Heart right ventricle (tissue), 16 donors: Measurements from ENCODE around the gene ARID4B. TPM values are rescaled to one million over a fixed set of nuclear protein-coding genes. Genes with fewer than 3 reads are reported as not detected.

Experiments used
- ATAC-seq, 8 donors: fragments of 200-7000 bp; cut with Tn5 transposase; one replicate each; pipeline ENCODE4 v1.9.1; 2020; ENCODE audit warnings: mild to moderate bottlenecking in 8 of 8, moderate library complexity in 8 of 8, moderate number of reproducible peaks in 1 of 8
- DNase-seq, 2 donors: peaks; one replicate each; pipeline ENCODE4 v3.0.0-alpha.2; 2020
- H3K27ac ChIP-seq, 10 donors: fragments of 200-600 bp; sonication (generic) in 2 of 10; one replicate each; pipeline versions ENCODE4 v1.5.0 to v1.8.0; 2020 to 2022; ENCODE audit warnings: mild to moderate bottlenecking in 3 of 10
- H3K27me3 ChIP-seq, 7 donors: fragments of 200-600 bp; one replicate each; pipeline ENCODE4 v1.8.0; 2021 to 2022; ENCODE audit warnings: mild to moderate bottlenecking in 2 of 7
- H3K36me3 ChIP-seq, 9 donors: fragments of 200-600 bp; sonication (generic) in 1 of 9; one replicate each; pipeline versions ENCODE4 v1.5.0 to v1.8.0; 2020 to 2022; ENCODE audit warnings: mild to moderate bottlenecking in 2 of 9
- H3K4me1 ChIP-seq, 9 donors: fragments of 200-600 bp; sonication (generic) in 1 of 9; one replicate each; pipeline versions ENCODE4 v1.5.0 to v1.8.0; 2020 to 2022; ENCODE audit warnings: mild to moderate bottlenecking in 4 of 9
- H3K4me3 ChIP-seq, 10 donors: fragments of 200-600 bp; sonication (generic) in 2 of 10; one replicate each; pipeline versions ENCODE4 v1.5.0 to v1.8.0; 2020 to 2022; ENCODE audit warnings: mild to moderate bottlenecking in 7 of 10, moderate library complexity in 2 of 10
- H3K9me3 ChIP-seq, 11 donors: fragments of 200-600 bp in 10 of 11; sonication (generic) in 2 of 11; one replicate each; pipeline versions ENCODE4 v1.5.0 to v1.8.0; 2013 to 2022; ENCODE audit warnings: mild to moderate bottlenecking in 2 of 11, control low read depth in 1 of 11, moderate library complexity in 1 of 11
- WGBS, 2 donors: extraction: QIAGEN DNeasy Blood & Tissue Kit; methylation state at CpG; one replicate each; pipeline ENCODE4 v1.1.7; 2013; ENCODE audit warnings: inconsistent platforms in 1 of 2; 5-methylcytosine and 5-hydroxymethylcytosine counted together
- intact Hi-C, 10 donors: fragments of 100-400 bp; cut with DNase I; formaldehyde crosslinking; loops; one replicate each; pipeline versions ENCODE4 v1.11.1 to v1.14.2; 2022
- polyA plus RNA-seq, 2 donors: library from polyadenylated mRNA; stranded (reverse); fragments of 200-250 nt; gene quantifications; one replicate each; pipeline ENCODE4 v1.2.3, GENCODE V29; 2013
- total RNA-seq, 10 donors: library from RNA; stranded (reverse); fragmentation: NEBNext Ultra II Directional in 3 of 10; extraction: Animal tissue kit (Norgen Biotek cat#: 25700) in 3 of 10; gene quantifications; one replicate each; pipeline versions ENCODE4 v1.2.1 to v1.2.4, GENCODE V29; 2021 to 2023
- TF ChIP-seq, protein P1 (sequence below), 9 donors: fragments of 200-600 bp; sonication (generic) in 2 of 9; IDR thresholded peaks; one replicate each; pipeline versions ENCODE4 v1.5.0 to v1.8.0; 2021 to 2022; ENCODE audit warnings: antibody characterized with exemption in 9 of 9, mild to moderate bottlenecking in 5 of 9, moderate library complexity in 1 of 9
- donor health status: Arrhythmogenic right ventricular cardiomyopathy.
- donor health status: ischemic (EF 13 %, LVEDD 7.1; RV severe dilation, severe dysfunction).
- donor health status: healthy with polysubstance abuse.
- donor health status: DM: no; HTN: yes; CAD: no.
- donor health status: DM: no; HTN: no; CAD: no.
- donor health status: ischemic (EF 25% LVEDD 6.9; RV normal size, moderate dysfunction).
- donor health status: ischemic (EF 25% LVEDD 5.7; RV mildly dilated, moderate dysfunction).
- donor health status: healthy.
- donor health status: DM: yes; HTN: yes; CAD: no.
- donor health status: Ischemic cardiomyopathy.
- donor health status: ischemic (EF 35%, LVEDD 5.7; RV mildly dilated, moderate dysfunction).
- donor health status: nonischemic (EF 11% LVEDD 7.7; RV severe dilation, severe dysfunction).
- donor health status: DM: yes; HTN: yes; CAD: no.
- donor health status: PGD.
- donor health status: ischemic (EF 29% LVEDD 5.4; RV normal size, mild dysfunction).
- donor health status: nonischemic (EF 23%, LVEDD 6.1; RV moderate dilation, normal function).

ARID4B gene
- total and polyA plus RNA-seq, 12 donors: 4.8 to 21.5 (median 15.5) TPM

DNA sequence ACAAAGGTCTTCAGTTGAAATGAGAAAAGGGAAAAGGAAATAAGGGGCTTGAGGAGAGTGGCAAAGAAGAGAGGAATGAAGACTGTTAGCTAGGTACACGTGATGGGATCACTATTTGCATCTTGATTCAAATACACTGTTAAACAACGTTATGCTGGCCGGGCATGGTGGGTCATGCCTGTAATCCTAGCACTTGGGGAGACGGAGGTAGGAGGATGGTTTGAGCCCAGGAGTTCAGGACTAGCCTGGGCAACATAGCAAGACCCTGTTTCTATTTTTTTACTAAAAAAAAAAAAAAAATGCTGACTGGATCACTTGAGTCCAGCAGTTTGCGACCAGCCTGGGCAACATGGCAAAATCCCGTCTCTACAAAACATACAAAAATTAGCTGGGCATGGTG, 169.3 kb downstream of the ARID4B start:
- no peak overlapping the region for H3K4me3 ChIP-seq
- H3K36me3 ChIP-seq: peaks cover 0 to 65% (median 19%) of the 10 kb centered on the region in 9 donors
- no peak overlapping the region for H3K27ac ChIP-seq
- H3K27me3 ChIP-seq: no peaks in the 10 kb centered on the region
- intact Hi-C loops: no loop called here
- DNase-seq (no peak), ATAC-seq (no peak)
- no peaks in the 10 kb centered on the region for H3K9me3 ChIP-seq
- TF ChIP-seq, protein P1, sequence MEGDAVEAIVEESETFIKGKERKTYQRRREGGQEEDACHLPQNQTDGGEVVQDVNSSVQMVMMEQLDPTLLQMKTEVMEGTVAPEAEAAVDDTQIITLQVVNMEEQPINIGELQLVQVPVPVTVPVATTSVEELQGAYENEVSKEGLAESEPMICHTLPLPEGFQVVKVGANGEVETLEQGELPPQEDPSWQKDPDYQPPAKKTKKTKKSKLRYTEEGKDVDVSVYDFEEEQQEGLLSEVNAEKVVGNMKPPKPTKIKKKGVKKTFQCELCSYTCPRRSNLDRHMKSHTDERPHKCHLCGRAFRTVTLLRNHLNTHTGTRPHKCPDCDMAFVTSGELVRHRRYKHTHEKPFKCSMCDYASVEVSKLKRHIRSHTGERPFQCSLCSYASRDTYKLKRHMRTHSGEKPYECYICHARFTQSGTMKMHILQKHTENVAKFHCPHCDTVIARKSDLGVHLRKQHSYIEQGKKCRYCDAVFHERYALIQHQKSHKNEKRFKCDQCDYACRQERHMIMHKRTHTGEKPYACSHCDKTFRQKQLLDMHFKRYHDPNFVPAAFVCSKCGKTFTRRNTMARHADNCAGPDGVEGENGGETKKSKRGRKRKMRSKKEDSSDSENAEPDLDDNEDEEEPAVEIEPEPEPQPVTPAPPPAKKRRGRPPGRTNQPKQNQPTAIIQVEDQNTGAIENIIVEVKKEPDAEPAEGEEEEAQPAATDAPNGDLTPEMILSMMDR (IDR thresholded peaks at IDR 0.05): no peak
- H3K4me1 ChIP-seq: peaks cover 3 to 39% (median 15%) of the 10 kb centered on the region in 9 donors
- WGBS, 2 donors: 95% methylated on average over 6 of the region's 6 CpGs

DNA sequence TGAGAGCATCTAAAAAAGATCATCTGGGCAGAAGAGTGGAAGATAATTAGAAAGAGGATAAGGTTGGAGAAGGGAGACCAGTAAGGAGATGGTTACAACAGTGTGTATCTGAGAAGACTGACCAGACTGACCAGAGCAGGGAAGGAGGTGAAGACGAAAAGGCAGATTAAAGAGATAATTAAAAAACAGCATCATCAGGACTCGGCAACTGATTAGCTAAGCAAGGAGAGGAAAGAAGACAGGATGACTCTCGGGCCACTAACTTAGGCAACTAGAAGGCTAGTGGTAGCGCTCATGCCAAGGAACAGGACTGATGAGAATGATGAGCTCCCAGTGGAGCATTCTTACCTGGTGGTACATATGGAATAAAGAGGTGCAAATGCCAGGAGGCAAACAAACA, 170.8 kb downstream of the ARID4B start:
- 92 to 98% methylated on average over 4 of the region's 4 CpGs for WGBS, 2 donors
- H3K27ac ChIP-seq: no peak overlapping the region
- H3K4me1 ChIP-seq: peaks cover 3 to 39% (median 15%) of the 10 kb centered on the region in 9 donors
- H3K4me3 ChIP-seq: no peak overlapping the region
- intact Hi-C loops: no loop called here
- DNase-seq (no peak), ATAC-seq (no peak)
- peaks cover 0 to 80% (median 25%) of the 10 kb centered on the region in 9 donors for H3K36me3 ChIP-seq
- no peaks in the 10 kb centered on the region for H3K27me3 ChIP-seq
- H3K9me3 ChIP-seq: no peaks in the 10 kb centered on the region
- TF ChIP-seq, protein P1 (IDR thresholded peaks at IDR 0.05): no peak

DNA sequence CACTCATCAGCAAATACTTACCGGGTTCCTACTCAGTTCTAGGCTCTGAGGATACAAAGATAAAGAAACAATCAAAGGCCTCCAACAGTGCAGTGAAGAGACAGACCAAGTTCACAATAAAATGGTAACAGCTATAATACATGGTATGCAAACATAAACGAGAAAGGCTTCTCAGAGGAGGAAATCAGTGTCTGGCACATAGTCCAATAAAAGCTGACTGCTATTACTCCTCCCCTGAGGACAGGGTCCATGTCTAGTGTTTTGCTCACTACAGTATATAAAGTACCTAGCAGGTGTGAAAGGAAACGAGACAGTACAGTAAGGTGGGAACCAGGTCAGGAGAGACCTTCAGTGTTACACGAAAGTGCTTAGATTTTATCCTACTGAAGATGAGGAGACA, 171.2 kb downstream of the ARID4B start:
- Histone ChIP-seq H3K27me3 (no peaks in the 10 kb centered on the region), H3K4me1 (peaks cover 3 to 35% (median 14%) of the 10 kb centered on the region in 9 donors), H3K9me3 (no peaks in the 10 kb centered on the region), H3K36me3 (peaks cover 0 to 84% (median 30%) of the 10 kb centered on the region in 9 donors), H3K4me3 (no peak overlapping the region), H3K27ac (no peak overlapping the region)
- TF ChIP-seq, protein P1 (IDR thresholded peaks at IDR 0.05): no peak
- DNase-seq (no peak), ATAC-seq (no peak)
- WGBS, 2 donors: 87 to 90% methylated on average over 4 of the region's 4 CpGs
- intact Hi-C loops: no loop called here

DNA sequence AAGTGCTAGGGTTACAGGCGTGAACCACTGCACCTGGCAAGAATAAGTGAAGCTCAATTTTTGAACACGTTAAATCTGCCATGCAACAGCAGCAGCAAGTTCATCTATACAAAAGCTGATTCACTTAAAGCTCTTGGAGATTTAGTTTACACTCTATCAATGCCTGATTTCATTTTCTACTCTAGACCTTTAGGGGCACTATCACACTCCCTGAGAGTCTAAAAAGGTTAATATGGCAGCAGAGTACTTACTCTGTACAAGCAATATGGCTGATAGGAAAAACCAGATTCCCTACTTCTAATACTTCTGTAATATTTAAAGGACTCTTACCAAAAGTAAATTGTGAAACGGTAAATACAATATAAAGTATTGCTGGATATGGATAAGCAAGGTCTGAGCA, 171.7 kb downstream of the ARID4B start:
- intact Hi-C loops: no loop called here
- H3K9me3 ChIP-seq: no peaks in the 10 kb centered on the region

More for the DNA sequence above, 171.7 kb downstream of the ARID4B start:
- ATAC-seq (no peak), DNase-seq (no peak)
- Histone ChIP-seq H3K27me3 (no peaks in the 10 kb centered on the region), H3K4me3 (no peak overlapping the region), H3K4me1 (peaks cover 3 to 33% (median 14%) of the 10 kb centered on the region in 9 donors), H3K27ac (no peak overlapping the region), H3K36me3 (peaks cover 0 to 89% (median 33%) of the 10 kb centered on the region in 9 donors)
- TF ChIP-seq, protein P1 (IDR thresholded peaks at IDR 0.05): no peak
- 96 to 97% methylated on average over 3 of the region's 3 CpGs for WGBS, 2 donors
